IMR-90 (cell line): Measurements from ENCODE around the gene SCGB1C2.

Experiments used
- BHLHE40 ChIP-seq: fragments of 150-350 bp; IDR thresholded peaks from 2 replicates; pipeline ENCODE4 v1.6.1; 2016; ENCODE audit warnings: mild to moderate bottlenecking, low read depth, low read length
- CEBPB ChIP-seq: IDR thresholded peaks from 2 replicates; pipeline ENCODE4 v1.6.1; 2012; ENCODE audit warnings: low read depth, low read length, improper control_type of control experiment
- CHD1 ChIP-seq: IDR thresholded peaks from 2 replicates; pipeline ENCODE4 v1.6.1; 2012; ENCODE audit warnings: low read depth, low read length, improper control_type of control experiment
- FOS ChIP-seq: fragments of 150-350 bp; IDR thresholded peaks from 2 replicates; pipeline ENCODE4 v1.6.1; 2016; ENCODE audit warnings: low read depth, low read length
- MAFK ChIP-seq: IDR thresholded peaks from 2 replicates; pipeline ENCODE4 v1.6.1; 2012; ENCODE audit warnings: low read depth, low read length, improper control_type of control experiment
- POLR2A ChIP-seq: IDR thresholded peaks from 2 replicates; pipeline ENCODE4 v1.6.1; 2012; ENCODE audit warnings: mild to moderate bottlenecking, low read depth, low read length
- SMC3 ChIP-seq: fragments of 150-350 bp; IDR thresholded peaks from 2 replicates; pipeline ENCODE4 v1.6.1; 2016; ENCODE audit warnings: low read depth, mild to moderate bottlenecking, antibody characterized with exemption, low read length, moderate library complexity
- TF ChIP-seq, protein P1 (sequence below): conservative IDR thresholded peaks from 2 replicates; pipeline ENCODE4 v1.5.1; 2012; ENCODE audit warnings: mild to moderate bottlenecking, low read depth, low read length, improper control_type of control experiment

DNA sequence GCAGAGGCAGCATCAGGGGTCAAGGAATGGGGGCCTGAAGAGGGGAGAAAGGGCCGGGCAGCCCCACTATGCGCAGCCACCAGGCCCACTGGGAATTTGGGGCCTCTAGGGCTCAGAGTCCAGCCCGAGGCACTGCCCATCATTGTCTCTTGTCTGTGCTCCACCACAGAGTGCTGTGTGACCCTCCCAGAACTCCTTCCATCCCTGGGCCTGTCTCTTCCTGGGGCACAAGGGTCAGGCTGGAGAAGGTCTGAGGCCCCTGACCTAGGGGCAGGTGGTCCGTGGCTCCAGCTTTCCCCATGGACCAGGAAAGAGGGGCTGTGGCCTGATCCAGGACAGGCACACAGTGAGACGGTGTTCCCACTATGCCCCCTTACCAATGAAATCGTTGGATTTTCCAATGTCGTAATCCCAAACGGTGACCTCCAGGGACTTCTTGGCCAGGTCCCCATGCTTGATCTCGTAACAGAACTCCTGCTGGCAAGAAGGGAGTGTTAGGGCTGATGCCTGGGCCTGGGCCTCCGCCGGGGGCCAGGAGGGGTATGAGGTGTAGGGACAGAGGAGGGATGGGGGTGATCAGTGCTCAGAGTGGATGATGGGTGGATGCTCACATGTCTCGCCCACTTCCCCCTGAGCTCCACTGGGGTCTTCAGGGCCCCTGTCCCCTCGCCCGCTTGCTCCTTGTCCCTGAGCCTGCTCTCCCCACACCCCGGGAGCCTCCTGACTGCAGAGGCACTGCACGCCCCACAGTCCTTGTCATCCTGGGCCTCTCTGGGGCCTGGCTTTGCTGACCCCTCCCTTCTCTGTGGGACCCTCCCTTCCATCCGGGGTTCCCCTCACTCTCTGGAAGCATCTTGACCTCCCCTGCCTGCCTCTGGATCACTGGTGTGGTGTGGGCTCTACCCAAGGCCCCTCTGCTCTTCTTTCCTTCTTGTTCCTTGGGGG lies 10.7 kb downstream of the SCGB1C2 start:
- TF ChIP-seq FOS: no peak
- TF ChIP-seq POLR2A: no peak
- no peak for TF ChIP-seq CEBPB
- TF ChIP-seq, protein P1, sequence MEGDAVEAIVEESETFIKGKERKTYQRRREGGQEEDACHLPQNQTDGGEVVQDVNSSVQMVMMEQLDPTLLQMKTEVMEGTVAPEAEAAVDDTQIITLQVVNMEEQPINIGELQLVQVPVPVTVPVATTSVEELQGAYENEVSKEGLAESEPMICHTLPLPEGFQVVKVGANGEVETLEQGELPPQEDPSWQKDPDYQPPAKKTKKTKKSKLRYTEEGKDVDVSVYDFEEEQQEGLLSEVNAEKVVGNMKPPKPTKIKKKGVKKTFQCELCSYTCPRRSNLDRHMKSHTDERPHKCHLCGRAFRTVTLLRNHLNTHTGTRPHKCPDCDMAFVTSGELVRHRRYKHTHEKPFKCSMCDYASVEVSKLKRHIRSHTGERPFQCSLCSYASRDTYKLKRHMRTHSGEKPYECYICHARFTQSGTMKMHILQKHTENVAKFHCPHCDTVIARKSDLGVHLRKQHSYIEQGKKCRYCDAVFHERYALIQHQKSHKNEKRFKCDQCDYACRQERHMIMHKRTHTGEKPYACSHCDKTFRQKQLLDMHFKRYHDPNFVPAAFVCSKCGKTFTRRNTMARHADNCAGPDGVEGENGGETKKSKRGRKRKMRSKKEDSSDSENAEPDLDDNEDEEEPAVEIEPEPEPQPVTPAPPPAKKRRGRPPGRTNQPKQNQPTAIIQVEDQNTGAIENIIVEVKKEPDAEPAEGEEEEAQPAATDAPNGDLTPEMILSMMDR: no peak
- TF ChIP-seq BHLHE40: no peak
- TF ChIP-seq SMC3: no peak
- no peak for TF ChIP-seq MAFK
- no peak for TF ChIP-seq CHD1
